Colonic mucosa (tissue), 4 donors: ENCODE results near the gene USP32. TPM values are rescaled to one million over a fixed set of nuclear protein-coding genes. Genes with fewer than 3 reads are reported as not detected.

Experiments
- DNase-seq: peaks from one replicate; pipeline ENCODE4 v3.0.0-alpha.2; 2020
- H3K27ac ChIP-seq: fragments of 200-600 bp; one replicate; pipeline ENCODE4 v1.8.0; 2021
- H3K27me3 ChIP-seq: fragments of 200-600 bp; one replicate; pipeline ENCODE4 v1.8.0; 2021
- H3K36me3 ChIP-seq: fragments of 200-600 bp; one replicate; pipeline ENCODE4 v1.8.0; 2021
- H3K4me1 ChIP-seq: fragments of 200-600 bp; one replicate; pipeline ENCODE4 v1.8.0; 2021; ENCODE audit warnings: mild to moderate bottlenecking
- H3K4me3 ChIP-seq: fragments of 200-600 bp; one replicate; pipeline ENCODE4 v1.8.0; 2021
- H3K9ac ChIP-seq, 2 donors: one replicate each; pipeline ENCODE4 v1.7.0; 2013; ENCODE audit warnings: control low read depth in 2 of 2, low read depth in 2 of 2, low read length in 2 of 2
- H3K9me3 ChIP-seq: fragments of 200-600 bp; one replicate; pipeline ENCODE4 v1.8.0; 2021
- intact Hi-C: fragments of 100-400 bp; cut with DNase I; formaldehyde crosslinking; loops from one replicate; pipeline ENCODE4 v1.14.1; 2022
- total RNA-seq, 2 donors: library from RNA; stranded (reverse); fragmentation: NEBNext Ultra II Directional in 1 of 2; extraction: Animal tissue kit (Norgen Biotek cat#: 25700) in 1 of 2; gene quantifications; one replicate each; pipeline ENCODE4 v1.2.1, GENCODE V29; 2021
- TF ChIP-seq, protein P1 (sequence below): fragments of 200-600 bp; IDR thresholded peaks from one replicate; pipeline ENCODE4 v1.8.0; 2022; ENCODE audit warnings: antibody characterized with exemption, mild to moderate bottlenecking
- donor health status: healthy.
- donor health status: DM: no; HTN: no; CAD: no.
- donor health status: DM: no; HTN: no; CAD: no.

USP32 gene
- total RNA-seq, 2 donors from 2014 or later, result 28.9 to 52.1 TPM

- Histone ChIP-seq H3K27ac (no peak overlapping the region), H3K9ac (no peak overlapping the region), H3K4me3 (no peak overlapping the region), H3K36me3 (no peaks in the 10 kb centered on the region), H3K27me3 (no peaks in the 10 kb centered on the region), H3K9me3 (no peaks in the 10 kb centered on the region), H3K4me1 (no peaks in the 10 kb centered on the region)
- intact Hi-C loops, result no loop called here
- TF ChIP-seq, protein P1, sequence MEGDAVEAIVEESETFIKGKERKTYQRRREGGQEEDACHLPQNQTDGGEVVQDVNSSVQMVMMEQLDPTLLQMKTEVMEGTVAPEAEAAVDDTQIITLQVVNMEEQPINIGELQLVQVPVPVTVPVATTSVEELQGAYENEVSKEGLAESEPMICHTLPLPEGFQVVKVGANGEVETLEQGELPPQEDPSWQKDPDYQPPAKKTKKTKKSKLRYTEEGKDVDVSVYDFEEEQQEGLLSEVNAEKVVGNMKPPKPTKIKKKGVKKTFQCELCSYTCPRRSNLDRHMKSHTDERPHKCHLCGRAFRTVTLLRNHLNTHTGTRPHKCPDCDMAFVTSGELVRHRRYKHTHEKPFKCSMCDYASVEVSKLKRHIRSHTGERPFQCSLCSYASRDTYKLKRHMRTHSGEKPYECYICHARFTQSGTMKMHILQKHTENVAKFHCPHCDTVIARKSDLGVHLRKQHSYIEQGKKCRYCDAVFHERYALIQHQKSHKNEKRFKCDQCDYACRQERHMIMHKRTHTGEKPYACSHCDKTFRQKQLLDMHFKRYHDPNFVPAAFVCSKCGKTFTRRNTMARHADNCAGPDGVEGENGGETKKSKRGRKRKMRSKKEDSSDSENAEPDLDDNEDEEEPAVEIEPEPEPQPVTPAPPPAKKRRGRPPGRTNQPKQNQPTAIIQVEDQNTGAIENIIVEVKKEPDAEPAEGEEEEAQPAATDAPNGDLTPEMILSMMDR, result no peak
- no peak for DNase-seq
These were observed 24.5 kb upstream of the USP32 start for GRCh38 chr17:60416368-60416925.

GRCh38 chr17:60415146-60415545 is 23.2 kb upstream of the USP32 start:
- Histone ChIP-seq H3K9ac (no peak overlapping the region), H3K9me3 (no peaks in the 10 kb centered on the region), H3K4me1 (no peaks in the 10 kb centered on the region), H3K4me3 (no peak overlapping the region), H3K36me3 (no peaks in the 10 kb centered on the region), H3K27ac (no peak overlapping the region), H3K27me3 (no peaks in the 10 kb centered on the region)
- no peak for DNase-seq
- TF ChIP-seq, protein P1, result no peak
- intact Hi-C loops, result no loop called here

DNA sequence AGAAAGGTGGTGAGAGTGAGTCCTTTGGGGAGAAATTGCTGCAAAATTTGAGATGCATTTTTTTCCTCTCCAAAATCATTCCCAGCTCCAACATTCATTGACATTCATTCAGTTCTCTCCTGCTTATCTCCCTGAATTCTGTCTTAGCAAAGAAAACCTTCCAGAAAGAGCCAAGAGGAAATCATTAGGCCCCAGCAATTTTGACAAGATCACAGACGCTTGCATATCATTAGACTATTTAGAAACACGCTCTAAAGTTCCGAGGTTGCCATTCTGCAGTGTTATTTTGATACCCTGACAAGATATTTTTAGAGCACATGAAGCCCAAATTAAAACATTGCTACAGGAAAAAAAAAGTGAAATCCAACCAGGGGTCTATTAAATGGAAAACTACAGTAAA is 20.8 kb upstream of the USP32 start:
- TF ChIP-seq, protein P1, result no peak
- Histone ChIP-seq H3K9ac (no peak overlapping the region), H3K27me3 (no peaks in the 10 kb centered on the region), H3K9me3 (no peaks in the 10 kb centered on the region), H3K4me1 (no peaks in the 10 kb centered on the region), H3K36me3 (no peaks in the 10 kb centered on the region), H3K4me3 (no peak overlapping the region), H3K27ac (no peak overlapping the region)
- intact Hi-C loops, result no loop called here
- DNase-seq, result no peak

- intact Hi-C loops, result no loop called here
- Histone ChIP-seq H3K4me3 (no peak overlapping the region), H3K9me3 (no peaks in the 10 kb centered on the region), H3K27ac (no peak overlapping the region), H3K9ac (no peak overlapping the region), H3K36me3 (no peaks in the 10 kb centered on the region), H3K4me1 (no peaks in the 10 kb centered on the region), H3K27me3 (no peaks in the 10 kb centered on the region)
- TF ChIP-seq, protein P1, result no peak
- DNase-seq, result no peak
These were observed 18.1 kb upstream of the USP32 start for GRCh38 chr17:60410001-60410400.

GRCh38 chr17:60406887-60407286 is 15.0 kb upstream of the USP32 start:
- TF ChIP-seq, protein P1, result no peak
- Histone ChIP-seq H3K4me1 (no peaks in the 10 kb centered on the region), H3K4me3 (no peak overlapping the region), H3K9me3 (no peaks in the 10 kb centered on the region), H3K9ac (no peak overlapping the region), H3K27ac (no peak overlapping the region), H3K27me3 (no peaks in the 10 kb centered on the region), H3K36me3 (no peaks in the 10 kb centered on the region)
- intact Hi-C loops, result no loop called here
- DNase-seq, result no peak

GRCh38 chr17:60403962-60404361 is 12.0 kb upstream of the USP32 start:
- Histone ChIP-seq H3K9me3 (no peaks in the 10 kb centered on the region), H3K4me1 (no peaks in the 10 kb centered on the region), H3K27ac (no peak overlapping the region), H3K27me3 (no peaks in the 10 kb centered on the region), H3K4me3 (no peak overlapping the region), H3K36me3 (no peaks in the 10 kb centered on the region), H3K9ac (no peak overlapping the region)
- intact Hi-C loops, result no loop called here
- DNase-seq, result no peak
- TF ChIP-seq, protein P1, result no peak
